B cell (primary cell): ENCODE data around the gene MYH11.

Source experiments
- EZH2 ChIP-seq: IDR thresholded peaks from 2 replicates; pipeline ENCODE4 v1.6.1; 2012; ENCODE audit warnings: borderline replicate concordance, low read depth, mild to moderate bottlenecking, moderate library complexity, low read length; ENCODE audit not compliant: insufficient read depth, poor library complexity, severe bottlenecking
- TF ChIP-seq, protein P1 (sequence below): fragments of 200-600 bp; IDR thresholded peaks from one replicate; pipeline ENCODE4 v1.8.0; 2022; ENCODE audit warnings: antibody characterized with exemption, mild to moderate bottlenecking

DNA sequence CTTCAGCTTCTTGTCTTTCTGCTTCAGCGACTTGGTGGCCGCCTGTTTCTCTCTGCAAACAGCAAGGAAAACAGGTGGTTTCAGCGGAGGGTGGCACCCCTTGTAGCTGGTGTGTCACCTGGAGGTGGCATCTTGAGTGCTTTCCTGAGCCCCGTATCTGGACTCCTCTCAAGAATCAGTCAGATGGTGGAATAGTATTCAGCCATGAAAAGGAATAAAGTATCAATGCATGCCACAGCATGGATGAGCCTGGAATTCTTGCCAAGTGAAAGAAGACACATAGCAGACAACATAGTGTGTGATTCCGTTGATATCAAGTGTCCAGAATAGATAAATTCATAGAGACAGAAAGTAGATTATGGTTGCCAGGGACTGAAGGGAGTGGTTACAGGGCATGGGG lies 141.6 kb downstream of the MYH11 start:
- TF ChIP-seq, protein P1, sequence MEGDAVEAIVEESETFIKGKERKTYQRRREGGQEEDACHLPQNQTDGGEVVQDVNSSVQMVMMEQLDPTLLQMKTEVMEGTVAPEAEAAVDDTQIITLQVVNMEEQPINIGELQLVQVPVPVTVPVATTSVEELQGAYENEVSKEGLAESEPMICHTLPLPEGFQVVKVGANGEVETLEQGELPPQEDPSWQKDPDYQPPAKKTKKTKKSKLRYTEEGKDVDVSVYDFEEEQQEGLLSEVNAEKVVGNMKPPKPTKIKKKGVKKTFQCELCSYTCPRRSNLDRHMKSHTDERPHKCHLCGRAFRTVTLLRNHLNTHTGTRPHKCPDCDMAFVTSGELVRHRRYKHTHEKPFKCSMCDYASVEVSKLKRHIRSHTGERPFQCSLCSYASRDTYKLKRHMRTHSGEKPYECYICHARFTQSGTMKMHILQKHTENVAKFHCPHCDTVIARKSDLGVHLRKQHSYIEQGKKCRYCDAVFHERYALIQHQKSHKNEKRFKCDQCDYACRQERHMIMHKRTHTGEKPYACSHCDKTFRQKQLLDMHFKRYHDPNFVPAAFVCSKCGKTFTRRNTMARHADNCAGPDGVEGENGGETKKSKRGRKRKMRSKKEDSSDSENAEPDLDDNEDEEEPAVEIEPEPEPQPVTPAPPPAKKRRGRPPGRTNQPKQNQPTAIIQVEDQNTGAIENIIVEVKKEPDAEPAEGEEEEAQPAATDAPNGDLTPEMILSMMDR: no peak
- no peak for TF ChIP-seq EZH2
